GM18951 (cell line): ENCODE results near the gene PPP6C.
"Not testable (repeated sequence)": the region's sequence is repeated elsewhere in the genome, so short reads cannot be mapped to it uniquely, and the experiment has no call there.

Experiments
- POLR2A ChIP-seq: IDR thresholded peaks from 4 replicates; pipeline ENCODE4 v1.6.1; 2011; ENCODE audit warnings: mild to moderate bottlenecking; ENCODE audit not compliant: insufficient read length, insufficient read depth; ENCODE audit errors: extremely low read depth
- in situ Hi-C: fragments of 300-500 bp; cut with MboI; formaldehyde crosslinking; loops from one replicate; pipeline ENCODE4 v1.12.0; 2022; ENCODE audit warnings: low sequenced_read_pairs, mixed read lengths, inconsistent platforms; ENCODE audit not compliant: unreplicated experiment

PPP6C gene

GRCh38 chr9:125200216-125201047, 10.8 kb upstream of the PPP6C start, which contains the start of gene RABEPK:
RABEPK (plus strand) TSS chr9:125200542; CDS start chr9:125203014, 2,472 bp downstream.
- peak; percentile 95 for TF ChIP-seq POLR2A
- in situ Hi-C loops, result no loop called here

DNA sequence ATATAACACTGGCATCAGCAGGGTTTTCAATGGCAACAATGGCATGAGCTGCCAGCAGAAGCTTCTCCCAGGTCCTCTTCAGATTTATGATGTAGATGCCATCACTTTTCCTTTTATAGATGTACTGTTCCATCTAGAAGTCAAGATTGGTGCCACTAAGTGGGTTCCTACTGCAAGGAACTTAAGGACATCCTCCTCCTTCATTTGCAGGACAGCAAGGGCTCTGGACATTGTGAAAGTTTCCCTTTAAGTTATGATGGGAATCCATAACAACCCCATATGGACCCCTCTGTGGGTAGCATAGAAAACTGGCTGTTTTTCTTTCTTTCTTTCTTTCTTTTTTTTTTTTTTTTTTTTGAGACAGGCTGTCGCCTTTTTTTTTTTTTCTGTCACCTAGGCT, 6.0 kb upstream of the PPP6C start:
- in situ Hi-C loops, result not testable (repeated sequence)

DNA sequence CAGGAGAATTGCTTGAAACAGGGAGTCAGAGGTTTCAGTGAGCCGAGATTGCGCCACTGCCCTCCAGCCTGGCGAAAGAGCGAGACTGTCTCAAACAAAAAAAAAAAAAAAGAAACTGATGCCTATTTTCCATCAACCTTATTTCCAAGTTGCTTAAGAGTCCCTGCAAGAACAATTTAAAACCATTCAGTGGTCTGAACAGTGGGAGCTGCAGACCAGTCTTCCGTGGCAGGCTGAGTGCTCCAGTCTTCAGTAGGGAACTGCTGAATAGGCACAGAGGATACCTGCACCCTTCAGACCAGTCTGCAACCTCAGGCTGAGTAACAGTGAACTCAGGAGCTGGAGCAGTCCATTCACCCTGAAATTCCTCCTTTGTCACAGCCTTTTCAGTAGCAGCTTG, 4.9 kb upstream of the PPP6C start:
- in situ Hi-C loops, result not testable (repeated sequence)

DNA sequence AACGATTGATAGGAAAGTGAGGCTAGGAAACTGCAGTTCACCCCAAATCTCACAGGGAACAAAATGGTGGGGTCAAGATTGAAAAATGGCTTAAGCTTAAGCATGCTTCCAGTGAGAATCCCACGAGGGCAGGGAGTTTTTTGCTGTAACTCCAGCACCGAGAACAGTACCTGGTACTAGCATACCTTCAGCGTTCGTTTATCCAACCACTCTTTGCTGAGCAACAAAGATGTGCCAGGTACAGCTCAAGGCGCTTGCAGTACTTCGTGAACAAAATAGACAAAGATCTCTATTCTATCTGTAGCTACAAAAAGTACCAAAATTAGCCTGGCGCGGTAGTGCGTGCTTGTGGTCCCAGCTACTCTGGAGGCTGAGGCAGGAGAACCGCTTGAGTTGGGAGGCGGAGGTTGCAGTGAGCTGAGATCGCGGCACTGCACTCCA, 778 bp upstream of the PPP6C start:
- TF ChIP-seq POLR2A, result no peak
- in situ Hi-C loops, result no loop called here

DNA sequence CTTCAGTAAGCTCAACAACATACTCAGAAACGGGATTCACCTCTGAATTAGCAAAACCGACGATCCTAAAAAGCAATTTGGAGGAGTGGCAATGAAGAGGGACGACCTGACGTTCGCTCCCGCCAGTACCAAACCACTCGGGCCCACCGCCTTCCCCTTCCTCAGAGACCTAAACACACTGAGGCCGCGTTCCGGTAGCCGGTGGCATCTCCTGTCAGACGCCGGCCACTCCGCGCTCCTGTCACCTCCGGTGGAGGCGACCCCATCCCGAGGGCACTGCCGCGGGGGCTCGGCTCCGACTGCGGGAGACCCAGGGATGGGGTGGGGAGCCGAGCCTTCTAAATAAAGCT, 617 bp downstream of the PPP6C start:
- TF ChIP-seq POLR2A, result no peak
- in situ Hi-C loops, result no loop called here

DNA sequence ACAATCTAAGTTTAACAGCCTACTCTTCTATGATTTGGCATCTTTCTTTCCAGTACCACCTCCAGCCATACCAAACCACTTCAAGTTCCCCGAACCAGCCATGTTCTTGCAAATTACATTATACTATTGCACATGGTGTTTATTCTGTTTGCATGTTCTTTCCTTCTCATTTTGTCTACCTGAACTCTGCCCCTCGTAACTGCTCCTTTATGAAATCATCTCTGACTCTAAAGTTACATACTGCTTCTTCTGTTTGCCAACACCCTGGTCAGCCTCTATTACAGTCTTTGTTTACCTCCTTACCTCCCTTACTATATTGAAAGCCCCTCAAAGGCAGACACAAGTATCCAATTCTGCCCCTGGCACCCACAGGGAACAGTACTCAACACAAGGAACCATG, 6.0 kb downstream of the PPP6C start:
- no peak for TF ChIP-seq POLR2A
- in situ Hi-C loops, result no loop called here

DNA sequence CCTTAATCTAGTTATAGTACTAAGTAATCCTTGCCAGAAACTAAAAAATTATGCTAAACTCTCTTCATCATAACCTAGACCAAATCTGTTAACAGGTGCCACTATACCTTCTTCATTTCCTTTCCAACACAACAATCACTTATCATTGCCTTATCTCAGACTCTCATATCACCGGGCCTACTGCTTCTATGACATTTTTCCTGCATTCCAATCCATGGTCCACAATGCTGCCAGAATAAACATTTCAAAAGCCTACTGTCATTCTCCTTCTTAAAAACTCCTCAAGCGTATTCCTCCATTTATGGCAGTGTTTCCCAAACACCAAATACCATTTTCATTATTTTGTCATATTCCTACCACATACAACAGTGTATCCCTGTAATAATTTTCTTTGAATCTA, 6.5 kb downstream of the PPP6C start:
- no peak for TF ChIP-seq POLR2A
- in situ Hi-C loops, result no loop called here

DNA sequence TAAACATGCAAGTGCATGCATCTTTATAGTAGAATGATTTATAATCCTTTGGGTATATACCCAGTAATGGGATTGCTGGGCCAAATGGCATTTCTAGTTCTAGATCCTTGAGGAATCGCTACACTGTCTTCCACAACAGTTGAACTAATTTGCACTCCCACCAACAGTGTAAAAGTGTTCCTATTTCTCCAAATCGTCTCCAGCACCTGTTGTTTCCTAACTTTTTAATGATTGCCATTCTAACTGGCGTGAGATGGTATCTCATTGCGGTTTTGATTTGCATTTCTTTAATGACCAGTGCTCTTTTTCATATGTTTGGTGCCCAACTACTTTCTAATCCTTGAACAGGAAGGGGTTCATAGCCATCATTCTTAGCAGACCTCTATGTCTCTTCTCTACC, 7.8 kb downstream of the PPP6C start:
- in situ Hi-C loops, result not testable (repeated sequence)

- in situ Hi-C loops, result no loop called here
Observed at GRCh38 chr9:125180876-125181275, 8.7 kb downstream of the PPP6C start.

DNA sequence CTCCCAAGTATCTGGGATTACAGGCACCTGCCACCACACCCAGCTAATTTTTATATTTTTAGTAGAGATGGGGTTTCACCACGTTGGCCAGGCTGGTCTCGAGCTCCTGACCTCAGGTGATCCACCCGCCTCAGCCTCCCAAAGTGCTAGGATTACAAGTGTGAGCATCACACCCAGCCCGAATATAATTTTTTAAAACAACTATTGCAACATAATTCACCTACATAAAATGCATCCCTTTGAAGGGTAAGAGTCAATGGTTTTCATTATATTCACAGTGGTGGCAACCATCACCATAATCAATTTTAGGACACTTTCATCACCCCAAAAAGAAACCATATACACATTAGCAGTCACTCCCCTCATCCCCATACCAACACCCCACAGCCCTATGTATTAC, 9.8 kb downstream of the PPP6C start:
- in situ Hi-C loops, result not testable (repeated sequence)

More at GRCh38 chr9:125180876-125181275, 8.7 kb downstream of the PPP6C start:
- TF ChIP-seq POLR2A, result no peak

- TF ChIP-seq POLR2A, result no peak
- in situ Hi-C loops, result no loop called here
Observed at GRCh38 chr9:125177888-125178287, 11.7 kb downstream of the PPP6C start.

DNA sequence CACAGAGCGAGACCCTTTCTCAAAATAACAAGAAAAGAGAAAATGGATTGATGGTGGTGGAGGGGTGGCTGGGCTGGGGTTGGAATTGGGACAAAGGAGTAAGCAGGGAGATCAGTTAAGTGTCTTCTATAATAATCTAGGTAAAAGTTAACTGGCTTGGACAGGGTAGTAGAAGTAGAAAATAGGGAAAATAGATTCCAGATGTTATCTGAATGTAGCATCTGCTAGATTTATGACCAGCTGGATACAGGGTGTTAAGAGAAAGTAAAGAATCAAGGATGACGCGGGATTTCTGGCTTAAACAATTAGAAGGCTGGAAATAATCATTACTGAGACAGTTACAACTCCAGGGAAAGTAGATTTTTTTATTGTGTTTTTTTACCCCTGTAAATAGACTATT, 13.0 kb downstream of the PPP6C start:
- in situ Hi-C loops, result no loop called here
- TF ChIP-seq POLR2A, result no peak

DNA sequence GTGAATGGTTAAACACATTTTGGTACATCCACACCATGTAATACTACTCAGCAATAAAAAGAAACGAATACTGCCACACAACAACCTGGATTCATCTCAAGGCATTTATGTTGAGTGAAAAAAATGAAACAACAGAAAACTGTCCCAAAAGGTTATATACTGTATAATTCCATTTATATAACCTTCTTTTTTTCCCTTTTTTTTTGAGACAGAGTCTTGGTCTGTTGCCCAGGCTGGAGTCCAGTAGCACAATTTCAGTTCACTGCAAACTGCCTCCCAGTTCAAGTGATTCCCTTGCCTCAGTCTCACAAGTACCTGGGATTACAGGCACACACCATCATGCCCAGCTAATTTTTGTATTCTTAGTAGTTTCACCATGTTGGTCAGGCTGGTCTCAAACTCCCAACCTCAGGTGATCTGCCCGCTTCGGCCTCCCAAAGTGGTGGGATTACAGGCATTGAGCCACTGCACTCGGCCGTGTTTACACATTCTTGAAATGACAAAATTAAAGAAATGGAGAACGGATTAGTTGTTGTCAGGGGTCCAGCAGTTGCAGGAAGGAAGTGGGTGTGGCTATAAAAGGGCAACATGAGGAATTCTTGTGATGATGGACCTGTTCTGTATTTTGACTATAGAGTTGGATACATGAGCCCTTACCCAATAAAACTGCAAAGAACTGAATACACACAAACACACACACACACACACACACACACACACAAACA, 17.4 kb downstream of the PPP6C start:
- TF ChIP-seq POLR2A, result no peak
- in situ Hi-C loops, result no loop called here

- no peak for TF ChIP-seq POLR2A
- in situ Hi-C loops, result no loop called here
Observed at GRCh38 chr9:125169895-125170294, 19.7 kb downstream of the PPP6C start.
